H1 (cell line): ENCODE results near the gene QRICH1. TPM values are rescaled to one million over a fixed set of nuclear protein-coding genes. Genes with fewer than 3 reads are reported as not detected.

ENCODE experiments used
- CBX8 ChIP-seq: fragments of 300-800, 300-1000 bp; sonication (generic); IDR thresholded peaks from 2 replicates; pipeline ENCODE4 v1.7.1; 2016; ENCODE audit warnings: low read depth, low read length, borderline replicate concordance
- CHD1 ChIP-seq: IDR thresholded peaks from 2 replicates; pipeline ENCODE4 v1.6.1; 2012; ENCODE audit warnings: low read depth, low read length, improper control_type of control experiment
- CHD2 ChIP-seq: IDR thresholded peaks from 2 replicates; pipeline ENCODE4 v1.6.1; 2012; ENCODE audit warnings: low read length, improper control_type of control experiment
- CTCF ChIP-seq, 3 experiments: IDR thresholded peaks; 1 replicate in 2 of 3; 2 replicates in 1 of 3; pipeline versions ENCODE4 v1.5.1 to v1.6.1; 2011; ENCODE audit warnings: low read length in 3 of 3, mild to moderate bottlenecking in 3 of 3, inconsistent platforms in 2 of 3, low read depth in 1 of 3, moderate library complexity in 1 of 3; ENCODE audit not compliant: insufficient read depth in 1 of 3; ENCODE audit errors: control extremely low read depth in 1 of 3
- EP300 ChIP-seq, 2 experiments: IDR thresholded peaks; 1 replicate in 1 of 2; 2 replicates in 1 of 2; pipeline ENCODE4 v1.6.1; 2011 to 2012; ENCODE audit warnings: low read depth in 2 of 2, low read length in 2 of 2, mild to moderate bottlenecking in 2 of 2, borderline replicate concordance in 1 of 2, inconsistent platforms in 1 of 2, moderate library complexity in 1 of 2
- HDAC2 ChIP-seq, 2 experiments: fragments of 300-600 bp in 1 of 2; sonication (generic) in 1 of 2; IDR thresholded peaks; 2 replicates each; pipeline ENCODE4 v1.6.1; 2011 to 2012; ENCODE audit warnings: low read depth in 2 of 2, low read length in 2 of 2, mild to moderate bottlenecking in 2 of 2, moderate library complexity in 2 of 2, borderline replicate concordance in 1 of 2, inconsistent platforms in 1 of 2
- KDM4A ChIP-seq: IDR thresholded peaks from one replicate; pipeline ENCODE4 v1.7.1; 2012; ENCODE audit warnings: low read depth, mild to moderate bottlenecking, moderate library complexity, low read length, inconsistent platforms; ENCODE audit not compliant: severe bottlenecking
- MAFK ChIP-seq: IDR thresholded peaks from 2 replicates; pipeline ENCODE4 v1.6.1; 2012; ENCODE audit warnings: low read depth, mild to moderate bottlenecking, improper control_type of control experiment, low read length
- NANOG ChIP-seq: IDR thresholded peaks from 2 replicates; pipeline ENCODE4 v1.6.1; 2011; ENCODE audit warnings: low read length, low read depth, mild to moderate bottlenecking, inconsistent platforms; ENCODE audit not compliant: insufficient read depth, poor library complexity, severe bottlenecking
- NRF1 ChIP-seq: IDR thresholded peaks from 2 replicates; pipeline ENCODE4 v1.6.1; 2011; ENCODE audit warnings: mild to moderate bottlenecking, low read depth, low read length, improper control_type of control experiment
- PHF8 ChIP-seq: fragments of 200-600 bp; sonication (generic); conservative IDR thresholded peaks from 2 replicates; pipeline ENCODE4 v1.7.1; 2012; ENCODE audit warnings: low read depth, mild to moderate bottlenecking, inconsistent platforms, low read length, moderate library complexity
- RAD21 ChIP-seq, 2 experiments: IDR thresholded peaks in 1 of 2; conservative IDR thresholded peaks in 1 of 2; 2 replicates each; pipeline ENCODE4 v1.6.1; 2011; ENCODE audit warnings: low read depth in 2 of 2, low read length in 2 of 2, improper control_type of control experiment in 1 of 2, inconsistent platforms in 1 of 2, mild to moderate bottlenecking in 1 of 2, moderate library complexity in 1 of 2
- RXRA ChIP-seq: IDR thresholded peaks from 2 replicates; pipeline ENCODE4 v1.6.1; 2011; ENCODE audit warnings: low read depth, mild to moderate bottlenecking, low read length, moderate library complexity; ENCODE audit not compliant: insufficient read depth
- SP2 ChIP-seq: IDR thresholded peaks from 2 replicates; pipeline ENCODE4 v1.6.1; 2012; ENCODE audit warnings: mild to moderate bottlenecking, low read length, inconsistent platforms
- SRF ChIP-seq: IDR thresholded peaks from 2 replicates; pipeline ENCODE4 v1.6.1; 2011; ENCODE audit warnings: mild to moderate bottlenecking, low read depth, low read length, moderate library complexity
- SUZ12 ChIP-seq: fragments of 200-600 bp; sonication (generic); IDR thresholded peaks from 2 replicates; pipeline ENCODE4 v1.6.1; 2012; ENCODE audit warnings: mild to moderate bottlenecking, inconsistent platforms, low read length, moderate library complexity, mixed read lengths
- TAF7 ChIP-seq: optimal IDR thresholded peaks from 2 replicates; pipeline ENCODE3; 2011; ENCODE audit warnings: low read depth, mild to moderate bottlenecking, inconsistent platforms, low read length, moderate library complexity, borderline replicate concordance
- TBP ChIP-seq: IDR thresholded peaks from 2 replicates; pipeline ENCODE4 v1.6.1; 2011; ENCODE audit warnings: low read depth, low read length, improper control_type of control experiment
- TEAD4 ChIP-seq: IDR thresholded peaks from 2 replicates; pipeline ENCODE4 v1.6.1; 2012; ENCODE audit warnings: low read depth, low read length, inconsistent platforms, mixed read lengths
- ZNF274 ChIP-seq: IDR thresholded peaks from 2 replicates; pipeline ENCODE4 v1.7.0; 2012; ENCODE audit warnings: low read length, borderline replicate concordance; ENCODE audit errors: extremely low read depth
- polyA plus RNA-seq, 7 experiments: library from polyadenylated mRNA; depleted of rRNA in 3 of 7; stranded (reverse) in 5 of 7; unstranded in 2 of 7; fragments of >200 nt in 5 of 7; fragments of 200-250 nt in 2 of 7; gene quantifications; 1 replicate in 5 of 7; 2 replicates in 1 of 7; 4 replicates in 1 of 7; pipeline versions ENCODE4 v1.2.1 to v1.2.3, GENCODE V29; 2011 to 2013; ENCODE audit warnings: missing spikeins in 2 of 7, mixed read lengths in 2 of 7
- total RNA-seq: library from RNA; stranded (reverse); fragmentation: NEBNext Ultra II Directional; extraction: Animal tissue kit (Norgen Biotek cat#: 25700); gene quantifications from 2 replicates; pipeline ENCODE4 v1.2.1, GENCODE V29; 2021

The QRICH1 gene
- total and polyA plus RNA-seq, 2 of the 8 experiments (the other 6 are each of a cell fraction or from before 2014, with no cell fraction given): 128 to 142 TPM

- no peak for TF ChIP-seq CTCF (IDR thresholded peaks at IDR 0.05; ENCODE audit: control extremely low read depth in 1 of 3, insufficient read depth in 1 of 3, low read depth in 1 of 3, low read length in 3 of 3)
- TF ChIP-seq HDAC2 (IDR thresholded peaks at IDR 0.05; ENCODE audit: borderline replicate concordance in 1 of 2, low read depth in 2 of 2, low read length in 2 of 2): no peak; a peak in 1 of 4 replicates
- TF ChIP-seq SRF: no peak
- TF ChIP-seq CBX8: no peak
- TF ChIP-seq CHD1: no peak
- no peak for TF ChIP-seq NRF1
- no peak for TF ChIP-seq RXRA
- peak in 1 of 2 experiments; percentile 44; a peak in 1 of 3 replicates for TF ChIP-seq EP300 (IDR thresholded peaks at IDR 0.05; ENCODE audit: borderline replicate concordance in 1 of 2, low read depth in 2 of 2, low read length in 2 of 2)
- TF ChIP-seq RAD21 (IDR thresholded peaks at IDR 0.05 in 1 of 2, conservative IDR thresholded peaks at IDR 0.05 in 1 of 2; ENCODE audit: low read depth in 2 of 2, low read length in 2 of 2): no peak
- no peak for TF ChIP-seq SUZ12
- TF ChIP-seq PHF8: peak; percentile 93
- no peak for TF ChIP-seq MAFK
- peak; percentile 50; the same call in 1 of the 2 replicates for TF ChIP-seq CHD2
- TF ChIP-seq TAF7: no peak
- 0 out of 2 replicates have a peak, but pooled peaks have one; percentile 16 for TF ChIP-seq TEAD4
- no peak; the same call in 1 of the 2 replicates for TF ChIP-seq SP2
- TF ChIP-seq KDM4A: peak; percentile 30
- TF ChIP-seq ZNF274: no peak
- TF ChIP-seq TBP: peak; percentile 93
- no peak for TF ChIP-seq NANOG
Observed at GRCh38 chr3:49104427-49105291, 10.8 kb upstream of the QRICH1 start, which contains the start of gene QARS1 (continued).
